Right lobe of liver (tissue), 5 donors: ENCODE data around the gene PML. TPM values are rescaled to one million over a fixed set of nuclear protein-coding genes. Genes with fewer than 3 reads are reported as not detected.

ENCODE experiments used
- small RNA-seq, 2 experiments: library from RNA; depleted of rRNA; stranded (forward); fragments of <200 nt; gene quantifications; one replicate each; pipeline ENCODE3, GENCODE V24; 2016
- total RNA-seq, 6 experiments: library from RNA; depleted of rRNA in 2 of 6; stranded (reverse); fragments of >200 nt in 2 of 6; fragmentation: NEBNext Ultra II Directional in 3 of 6; extraction: Animal tissue kit (Norgen Biotek cat#: 25700) in 3 of 6; gene quantifications; one replicate each; pipeline versions ENCODE4 v1.1.0 to v1.2.4, GENCODE V29; 2016 to 2023
- donor health status: DM: no; HTN: no; CAD: no.
- donor health status: DM: no; HTN: no; CAD: no.
- donor health status: DM: no; HTN: yes; CAD: no.
- donor health status: DM: no; HTN: yes; CAD: no.

The PML gene
- total RNA-seq, 6 experiments from 2014 or later = 10.8 to 36.1 (median 16.7) TPM

Small RNA genes lying within 50 kb of the gene (small RNA-seq; reads per million reads assigned to genes)
- gene RN7SL429P = 0 reads per million in 2 experiments

Other genes with a start within 250 kb of the PML start
- gene INSYN1, start 241.4 kb upstream of the PML start, total RNA-seq = under 1 TPM; 0.25 to 0.68 (median 0.32) TPM
- gene TBC1D21, start 121.2 kb upstream of the PML start, total RNA-seq = not detected
- gene LOXL1, start 68.3 kb upstream of the PML start, total RNA-seq = 1 to 10 TPM in 3 of 6 experiments, under 1 TPM in 3; 0.29 to 2.3 (median 0.83) TPM
- 10 to 100 TPM in 1 of 6 experiments, 1 to 10 TPM in 5; 7.2 to 12.7 (median 8.3) TPM for gene STOML1, start 2.4 kb upstream of the PML start, total RNA-seq
- 1 to 10 TPM in 2 of 6 experiments, under 1 TPM in 4; 0.35 to 1.6 (median 0.72) TPM for gene GOLGA6A, start 87.8 kb downstream of the PML start, total RNA-seq
- gene ISLR2, start 135.9 kb downstream of the PML start, total RNA-seq = under 1 TPM in 1 of 6 experiments, not detected in 5; 0.04 TPM
- gene ISLR, start 179.0 kb downstream of the PML start, total RNA-seq = 1 to 10 TPM; 1.5 to 9.9 (median 2.6) TPM
- under 1 TPM in 1 of 6 experiments, not detected in 5; 0.12 TPM for gene STRA6, start 208.1 kb downstream of the PML start, total RNA-seq
- gene CCDC33, start 241.6 kb downstream of the PML start, total RNA-seq = not detected